Activated naive CD8-positive, alpha-beta T cell treated with anti-CD3 and anti-CD28 coated beads, Interleukin-2, amount 50 U/mL, for 16 hours (primary cell): Measurements from ENCODE around the gene GSC2.

Experiments used
- DNase-seq: peaks from one replicate; pipeline ENCODE4 v3.0.0-alpha.2; 2020; ENCODE audit warnings: low read depth, low spot score

The GSC2 gene

GRCh38 chr22:19133561-19133960 lies 16.5 kb downstream of the GSC2 start:
- no peak for DNase-seq

DNA sequence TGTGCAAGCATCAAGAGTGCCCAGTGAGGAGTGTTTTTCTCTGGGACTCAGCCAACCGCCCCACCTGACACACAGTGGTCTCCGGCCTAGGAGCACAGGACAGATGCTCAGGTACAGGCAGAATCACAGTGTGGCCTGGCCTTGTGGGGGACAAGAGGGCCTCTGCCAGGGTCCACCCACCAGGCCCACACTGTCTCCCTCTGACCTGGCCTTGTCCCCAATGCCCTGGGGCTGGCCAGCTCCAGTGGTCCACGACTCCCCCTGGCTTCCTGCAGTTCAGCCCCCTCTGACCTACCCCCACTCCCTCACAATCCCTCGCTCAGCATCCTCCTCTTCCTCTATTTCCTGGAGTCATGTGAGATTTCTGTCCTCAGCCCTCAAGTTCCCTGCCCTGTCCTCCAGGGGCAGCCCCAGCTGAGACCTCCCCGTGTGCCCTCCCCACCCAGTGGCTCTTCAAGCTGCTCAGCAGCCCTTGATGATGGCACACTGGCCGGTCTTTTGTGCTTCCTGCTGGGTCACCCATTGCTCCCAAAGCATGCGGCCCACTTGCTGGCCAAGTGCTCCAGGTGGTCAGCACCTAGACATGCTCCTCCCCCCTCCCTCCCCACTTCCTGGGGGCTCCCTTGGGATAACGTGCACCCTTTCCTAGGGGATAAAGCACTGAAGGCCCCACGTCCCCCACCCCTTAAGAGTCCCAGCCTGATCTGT lies 17.2 kb downstream of the GSC2 start:
- DNase-seq, result no peak

- DNase-seq, result no peak
These were observed 17.9 kb downstream of the GSC2 start for GRCh38 chr22:19132153-19132552.

- DNase-seq, result no peak
These were observed 18.4 kb downstream of the GSC2 start for GRCh38 chr22:19131685-19132015.

GRCh38 chr22:19130959-19131684 lies 19.0 kb downstream of the GSC2 start, which contains the start of gene TSSK2:
TSS of gene TSSK2 (plus strand) at chr22:19131308. CDS start at chr22:19131400, 92 bp downstream.
- DNase-seq, result no peak

GRCh38 chr22:19129871-19130270 lies 20.2 kb downstream of the GSC2 start:
- no peak for DNase-seq

DNA sequence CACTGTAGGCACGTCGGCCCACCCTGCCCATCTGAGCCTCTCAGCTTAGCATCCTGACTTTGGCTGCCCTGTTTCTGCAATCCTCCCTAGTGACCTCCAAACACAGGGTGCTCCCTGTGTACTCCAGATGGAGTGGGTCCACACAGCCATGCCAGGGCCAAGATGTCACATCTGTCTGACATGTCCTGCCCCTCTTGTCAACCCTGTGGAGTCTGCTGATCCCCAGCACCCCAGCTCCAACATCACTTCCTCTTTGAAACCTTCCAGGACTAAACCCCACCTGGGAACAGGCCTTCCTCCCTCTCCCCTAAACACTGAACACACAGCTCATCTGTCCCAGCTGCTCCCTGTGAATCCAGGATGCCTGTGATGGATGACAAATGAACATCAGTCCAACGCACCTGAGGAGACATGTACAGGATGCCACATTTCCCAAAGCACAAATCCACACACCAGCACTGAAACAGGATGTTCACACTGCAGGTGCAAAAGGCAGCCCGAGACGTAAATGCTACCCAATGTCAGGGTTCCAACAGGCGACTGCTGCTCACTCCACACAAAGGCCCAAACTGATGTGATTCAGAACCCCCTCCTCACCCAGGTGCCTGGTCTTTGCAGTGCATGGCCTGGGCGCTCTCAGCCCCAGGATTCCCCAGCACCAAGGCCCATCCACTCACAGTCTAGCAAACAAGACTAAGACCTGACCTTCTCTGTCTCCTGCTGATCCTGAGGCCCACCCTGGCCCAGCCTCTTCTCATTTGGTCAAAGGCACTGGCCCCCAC lies 21.0 kb downstream of the GSC2 start:
- DNase-seq, result no peak

GRCh38 chr22:19128009-19128401 lies 22.1 kb downstream of the GSC2 start:
- no peak for DNase-seq

GRCh38 chr22:19127329-19128008 lies 22.6 kb downstream of the GSC2 start:
- DNase-seq, result no peak

DNA sequence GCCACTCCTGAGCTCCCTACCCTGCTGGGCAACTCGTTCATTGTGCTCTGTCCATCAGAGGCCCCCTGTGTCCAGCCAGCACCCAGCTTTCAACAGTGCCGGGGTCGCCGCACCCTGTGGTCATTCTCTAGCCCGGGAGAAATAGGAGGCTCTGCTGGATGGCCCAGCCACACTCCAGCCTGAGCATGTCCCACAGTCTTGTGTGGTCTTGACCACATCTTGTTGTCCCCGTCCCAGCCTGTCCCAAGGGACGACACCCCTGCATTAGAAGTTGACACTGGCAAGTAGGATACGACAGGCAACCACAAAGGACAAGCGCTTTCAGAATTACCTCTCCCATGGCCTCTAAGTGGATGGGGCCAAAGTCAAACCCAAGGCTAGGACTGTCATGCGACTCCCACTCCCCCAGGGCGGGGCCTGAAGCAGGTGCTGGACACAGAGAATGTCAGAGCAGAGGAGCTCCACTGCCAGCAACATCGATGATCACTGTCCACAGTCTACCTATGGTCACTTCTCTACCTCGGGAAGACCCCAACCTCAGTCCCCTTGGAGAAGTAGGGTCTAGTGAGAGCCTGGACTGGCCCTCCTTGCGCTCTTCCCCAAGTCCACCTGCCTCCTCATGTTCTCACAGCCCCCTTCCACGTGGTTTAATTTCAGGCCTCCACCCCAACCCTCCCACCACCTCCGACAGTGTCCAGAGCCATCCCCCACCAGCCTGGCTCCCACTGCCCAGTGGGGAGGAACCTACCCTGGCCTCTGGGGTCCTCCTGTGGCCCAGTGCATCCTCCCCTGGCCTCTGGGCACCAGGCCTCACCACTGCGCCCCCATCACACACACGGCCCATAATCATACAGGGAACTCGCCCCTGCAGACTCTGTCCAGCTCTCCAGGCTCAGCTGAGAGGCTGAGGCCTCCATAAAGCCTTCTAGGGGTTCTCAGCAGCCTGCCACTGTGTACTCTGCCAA lies 23.5 kb downstream of the GSC2 start:
- no peak for DNase-seq

DNA sequence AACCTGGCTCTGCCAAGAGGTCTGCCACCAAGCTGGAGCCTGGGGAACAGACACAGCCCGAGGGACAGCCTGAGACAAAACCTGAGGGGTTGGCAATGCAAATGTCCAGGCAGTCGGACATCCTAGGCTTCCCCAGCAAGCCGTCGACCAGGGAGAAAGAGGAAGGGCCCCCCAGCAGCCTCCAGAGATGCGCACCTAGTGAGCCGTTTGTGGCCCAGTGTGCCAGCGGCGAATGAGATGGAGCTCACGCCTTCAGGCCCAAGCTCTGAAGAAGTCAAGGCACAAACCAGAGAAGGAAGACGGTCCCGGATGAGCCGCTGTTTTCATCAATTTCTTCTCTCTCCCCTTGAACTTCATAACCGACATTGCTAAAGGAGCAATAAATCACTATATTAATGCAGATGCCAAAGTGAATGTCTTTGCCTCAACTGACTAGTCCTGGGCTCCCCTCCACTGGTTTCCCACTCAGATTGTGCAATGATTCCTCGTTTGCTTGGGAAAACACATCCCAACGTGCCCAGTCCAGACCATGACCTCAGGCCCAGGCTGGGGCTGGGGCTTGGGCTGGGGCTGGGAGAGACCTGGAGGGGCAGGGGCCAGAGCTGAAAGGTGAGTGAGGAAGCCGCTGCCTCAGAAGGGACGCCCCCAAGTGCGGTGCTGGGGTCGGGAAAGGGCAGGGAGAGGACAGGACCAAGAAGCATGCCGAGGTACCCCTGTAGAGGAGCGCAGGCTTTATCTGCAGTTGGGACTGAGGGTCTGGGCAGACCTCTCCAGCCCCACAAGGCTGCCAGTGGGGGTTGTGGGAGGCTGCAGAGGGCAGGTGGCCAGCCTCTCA lies 24.4 kb downstream of the GSC2 start:
- DNase-seq, result no peak

DNA sequence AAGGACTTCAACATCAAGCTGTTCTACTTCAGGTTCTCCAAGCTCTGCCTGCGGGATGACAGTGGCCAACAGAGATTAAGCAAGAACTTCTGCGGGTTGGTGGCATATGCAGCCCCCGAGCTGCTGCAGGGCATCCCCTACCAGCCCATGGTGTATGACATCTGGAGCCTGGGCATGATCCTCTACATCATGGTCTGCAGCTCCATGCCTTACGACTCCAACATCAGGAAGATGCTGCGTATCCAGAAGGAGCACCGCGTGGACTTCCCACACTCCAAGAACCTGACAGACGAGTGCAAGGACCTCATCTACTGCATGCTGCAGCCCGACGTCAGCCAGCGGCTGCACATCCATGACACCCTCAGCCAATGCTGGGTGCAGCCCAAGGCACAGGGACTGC lies 25.1 kb downstream of the GSC2 start:
- DNase-seq, result no peak

- no peak for DNase-seq
These were observed 25.7 kb downstream of the GSC2 start for GRCh38 chr22:19124377-19124776.

GRCh38 chr22:19123936-19124335 lies 26.2 kb downstream of the GSC2 start:
- DNase-seq, result no peak

GRCh38 chr22:19122752-19123492 lies 27.2 kb downstream of the GSC2 start:
- no peak for DNase-seq

DNA sequence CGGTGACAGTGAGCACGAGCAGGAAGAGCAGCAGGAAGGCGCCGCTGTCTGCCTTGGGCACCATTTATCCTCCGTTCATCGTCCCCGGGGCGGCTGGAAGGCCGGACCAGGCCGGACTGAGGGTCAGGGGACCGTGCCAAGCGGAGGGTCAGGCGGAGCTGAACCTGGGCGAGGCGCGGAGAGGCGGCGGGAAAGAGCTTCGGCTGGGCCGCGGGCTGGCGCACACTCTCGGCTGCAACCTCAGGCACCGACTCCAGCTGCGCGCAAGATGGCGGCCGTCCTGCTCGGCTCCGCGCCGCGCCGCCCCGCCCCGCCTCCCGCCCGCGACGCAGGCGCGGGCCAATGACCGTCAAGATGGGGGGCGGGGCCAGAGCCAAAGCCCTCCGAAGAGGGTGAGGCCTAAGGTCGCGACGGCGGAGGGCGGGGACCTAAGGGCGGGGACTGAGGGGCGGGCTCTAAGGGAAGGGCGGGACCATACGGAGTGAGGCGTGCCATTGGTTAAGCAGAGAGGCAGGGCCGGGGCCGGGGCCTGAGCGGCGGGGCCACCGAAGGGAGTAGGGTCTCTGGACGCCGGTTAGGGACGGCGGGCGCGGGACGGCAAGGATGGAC lies 27.8 kb downstream of the GSC2 start, which contains the start of gene DGCR2:
Gene DGCR2 (minus strand): TSS at position 270 of the 609 bp plus-strand sequence. CDS start 206 bp downstream, at position 64.
- peak; percentile 90 for DNase-seq

GRCh38 chr22:19121631-19122142 lies 28.4 kb downstream of the GSC2 start:
- no peak for DNase-seq
